ENCODE measurements around the gene MTCL1. TPM values are rescaled to one million over a fixed set of nuclear protein-coding genes. Genes with fewer than 3 reads are reported as not detected.

Gene MTCL1
- total RNA-seq, 2 experiments from 2014 or later: 0.40 to 0.56 TPM

GRCh38 chr18:8769509-8770095 is 64.2 kb downstream of the MTCL1 start:
- H3K27me3 Mint-ChIP-seq: no peaks in the 10 kb centered on the region
- ChIA-PET CTCF (interaction anchor here (0.6 kb wide), 1 partner anchor 17 kb away, joined by 3 read pairs; no protein-coding TSS in a partner anchor), POLR2A (no interaction called here)
- H3K9me3 Mint-ChIP-seq: no peaks in the 10 kb centered on the region
- no peak overlapping the region for H3K4me3 Mint-ChIP-seq
- intact Hi-C loops (cut with micrococcal nuclease): no loop called here
- no peak for DNase-seq
- no peak overlapping the region for H3K27ac Mint-ChIP-seq
- H3K4me1 Mint-ChIP-seq (ENCODE audit: low read depth): no peaks in the 10 kb centered on the region
- H3K36me3 Mint-ChIP-seq: no peaks in the 10 kb centered on the region

GRCh38 chr18:8770657-8771056 is 65.3 kb downstream of the MTCL1 start:
- Mint-ChIP-seq H3K27me3 (no peaks in the 10 kb centered on the region), H3K9me3 (no peaks in the 10 kb centered on the region), H3K27ac (no peak overlapping the region), H3K4me3 (no peak overlapping the region), H3K4me1 (ENCODE audit: low read depth) (no peaks in the 10 kb centered on the region), H3K36me3 (no peaks in the 10 kb centered on the region)
- no peak for DNase-seq
- intact Hi-C loops (cut with micrococcal nuclease): no loop called here
- POLR2A ChIA-PET: no interaction called here
- CTCF ChIA-PET: no interaction called here

- no peak overlapping the region for H3K4me3 Mint-ChIP-seq
- no peaks in the 10 kb centered on the region for H3K36me3 Mint-ChIP-seq
- intact Hi-C loops (cut with micrococcal nuclease): no loop called here
- H3K4me1 Mint-ChIP-seq (ENCODE audit: low read depth): no peaks in the 10 kb centered on the region
- no peaks in the 10 kb centered on the region for H3K9me3 Mint-ChIP-seq
- CTCF ChIA-PET: no interaction called here
- POLR2A ChIA-PET: no interaction called here
- H3K27me3 Mint-ChIP-seq: no peaks in the 10 kb centered on the region
- DNase-seq: no peak
- no peak overlapping the region for H3K27ac Mint-ChIP-seq
These were observed 66.6 kb downstream of the MTCL1 start for GRCh38 chr18:8771930-8772329.

- CTCF ChIA-PET: no interaction called here
- no peaks in the 10 kb centered on the region for H3K36me3 Mint-ChIP-seq
- H3K27ac Mint-ChIP-seq: no peak overlapping the region
- DNase-seq: no peak
- no peaks in the 10 kb centered on the region for H3K9me3 Mint-ChIP-seq
- POLR2A ChIA-PET: no interaction called here
- no peaks in the 10 kb centered on the region for H3K27me3 Mint-ChIP-seq
- intact Hi-C loops (cut with micrococcal nuclease): no loop called here
- H3K4me1 Mint-ChIP-seq (ENCODE audit: low read depth): no peaks in the 10 kb centered on the region
- H3K4me3 Mint-ChIP-seq: no peak overlapping the region
These were observed 68.6 kb downstream of the MTCL1 start for GRCh38 chr18:8773980-8774379.

GRCh38 chr18:8776013-8776943 is 70.9 kb downstream of the MTCL1 start:
- H3K36me3 Mint-ChIP-seq: no peaks in the 10 kb centered on the region
- H3K4me1 Mint-ChIP-seq (ENCODE audit: low read depth): no peaks in the 10 kb centered on the region
- ChIA-PET CTCF (interaction anchor here (1.2 kb wide), 1 partner anchor 211 kb away, joined by 5 read pairs; no protein-coding TSS in a partner anchor), POLR2A (no interaction called here)
- intact Hi-C loops (cut with micrococcal nuclease): no loop called here
- no peaks in the 10 kb centered on the region for H3K27me3 Mint-ChIP-seq
- no peak overlapping the region for H3K4me3 Mint-ChIP-seq
- no peak overlapping the region for H3K27ac Mint-ChIP-seq
- no peak for DNase-seq
- H3K9me3 Mint-ChIP-seq: no peaks in the 10 kb centered on the region

- H3K27me3 Mint-ChIP-seq: no peaks in the 10 kb centered on the region
- H3K4me3 Mint-ChIP-seq: no peak overlapping the region
These were observed 72.5 kb downstream of the MTCL1 start for GRCh38 chr18:8777846-8778245.

GRCh38 chr18:8778386-8778785 is 73.0 kb downstream of the MTCL1 start:
- Mint-ChIP-seq H3K9me3 (no peaks in the 10 kb centered on the region), H3K27me3 (no peaks in the 10 kb centered on the region), H3K4me3 (no peak overlapping the region), H3K36me3 (no peaks in the 10 kb centered on the region), H3K27ac (no peak overlapping the region), H3K4me1 (ENCODE audit: low read depth) (no peaks in the 10 kb centered on the region)
- no peak for DNase-seq
- intact Hi-C loops (cut with micrococcal nuclease): no loop called here
- ChIA-PET CTCF (no interaction called here), POLR2A (no interaction called here)

More at GRCh38 chr18:8777846-8778245, 72.5 kb downstream of the MTCL1 start:
- POLR2A ChIA-PET: no interaction called here
- Mint-ChIP-seq H3K9me3 (no peaks in the 10 kb centered on the region), H3K27ac (no peak overlapping the region), H3K4me1 (ENCODE audit: low read depth) (no peaks in the 10 kb centered on the region), H3K36me3 (no peaks in the 10 kb centered on the region)
- intact Hi-C loops (cut with micrococcal nuclease): no loop called here
- DNase-seq: no peak
- CTCF ChIA-PET: no interaction called here

- CTCF ChIA-PET: no interaction called here
- H3K9me3 Mint-ChIP-seq: no peaks in the 10 kb centered on the region
- H3K4me3 Mint-ChIP-seq: no peak overlapping the region
- DNase-seq: no peak
- no peaks in the 10 kb centered on the region for H3K4me1 Mint-ChIP-seq (ENCODE audit: low read depth)
- intact Hi-C loops (cut with micrococcal nuclease): no loop called here
- H3K27ac Mint-ChIP-seq: no peak overlapping the region
- H3K36me3 Mint-ChIP-seq: no peaks in the 10 kb centered on the region
- POLR2A ChIA-PET: no interaction called here
- no peaks in the 10 kb centered on the region for H3K27me3 Mint-ChIP-seq
These were observed 73.5 kb downstream of the MTCL1 start for GRCh38 chr18:8778824-8779223.

- Mint-ChIP-seq H3K9me3 (no peaks in the 10 kb centered on the region), H3K36me3 (no peaks in the 10 kb centered on the region), H3K27ac (no peak overlapping the region), H3K4me3 (no peak overlapping the region), H3K27me3 (no peaks in the 10 kb centered on the region), H3K4me1 (ENCODE audit: low read depth) (no peaks in the 10 kb centered on the region)
- ChIA-PET POLR2A (no interaction called here), CTCF (no interaction called here)
- intact Hi-C loops (cut with micrococcal nuclease): no loop called here
- DNase-seq: no peak
These were observed 73.9 kb downstream of the MTCL1 start for GRCh38 chr18:8779251-8779650.

GRCh38 chr18:8780227-8780626 is 74.9 kb downstream of the MTCL1 start:
- ChIA-PET CTCF (no interaction called here), POLR2A (no interaction called here)
- no peaks in the 10 kb centered on the region for H3K9me3 Mint-ChIP-seq
- no peak overlapping the region for H3K27ac Mint-ChIP-seq
- no peak for DNase-seq
- no peaks in the 10 kb centered on the region for H3K4me1 Mint-ChIP-seq (ENCODE audit: low read depth)
- intact Hi-C loops (cut with micrococcal nuclease): no loop called here
- no peaks in the 10 kb centered on the region for H3K27me3 Mint-ChIP-seq
- no peaks in the 10 kb centered on the region for H3K36me3 Mint-ChIP-seq
- no peak overlapping the region for H3K4me3 Mint-ChIP-seq

- Mint-ChIP-seq H3K27me3 (no peaks in the 10 kb centered on the region), H3K4me1 (ENCODE audit: low read depth) (no peaks in the 10 kb centered on the region), H3K36me3 (no peaks in the 10 kb centered on the region), H3K4me3 (no peak overlapping the region), H3K9me3 (no peaks in the 10 kb centered on the region), H3K27ac (no peak overlapping the region)
- CTCF ChIA-PET: no interaction called here
- intact Hi-C loops (cut with micrococcal nuclease): no loop called here
- POLR2A ChIA-PET: no interaction called here
- DNase-seq: no peak
These were observed 76.3 kb downstream of the MTCL1 start for GRCh38 chr18:8781671-8782070.

- intact Hi-C loops (cut with micrococcal nuclease): no loop called here
These were observed 78.1 kb downstream of the MTCL1 start for GRCh38 chr18:8783335-8783993.

More at GRCh38 chr18:8783335-8783993, 78.1 kb downstream of the MTCL1 start:
- Mint-ChIP-seq H3K4me1 (ENCODE audit: low read depth) (peaks cover 4% of the 10 kb centered on the region), H3K36me3 (no peaks in the 10 kb centered on the region), H3K27me3 (no peaks in the 10 kb centered on the region), H3K9me3 (no peaks in the 10 kb centered on the region), H3K4me3 (no peak overlapping the region), H3K27ac (no peak overlapping the region)
- ChIA-PET CTCF (interaction anchor here (1.5 kb wide), 1 partner anchor 17 kb away, joined by 4 read pairs; no protein-coding TSS in a partner anchor), POLR2A (no interaction called here)
- no peak for DNase-seq

Measured in activated CD4-positive, alpha-beta memory T cell treated with anti-CD3 and anti-CD28 coated beads for 36 hours (primary cell).